CMK (cell line): ENCODE data around the gene FANCM.
"Not testable (repeated sequence)": the region's sequence is repeated elsewhere in the genome, so short reads cannot be mapped to it uniquely, and the experiment has no call there.

Experiments used
- DNase-seq: peaks from one replicate; pipeline ENCODE4 v3.0.0-alpha.2; 2010; ENCODE audit warnings: low read depth

Gene FANCM

DNA sequence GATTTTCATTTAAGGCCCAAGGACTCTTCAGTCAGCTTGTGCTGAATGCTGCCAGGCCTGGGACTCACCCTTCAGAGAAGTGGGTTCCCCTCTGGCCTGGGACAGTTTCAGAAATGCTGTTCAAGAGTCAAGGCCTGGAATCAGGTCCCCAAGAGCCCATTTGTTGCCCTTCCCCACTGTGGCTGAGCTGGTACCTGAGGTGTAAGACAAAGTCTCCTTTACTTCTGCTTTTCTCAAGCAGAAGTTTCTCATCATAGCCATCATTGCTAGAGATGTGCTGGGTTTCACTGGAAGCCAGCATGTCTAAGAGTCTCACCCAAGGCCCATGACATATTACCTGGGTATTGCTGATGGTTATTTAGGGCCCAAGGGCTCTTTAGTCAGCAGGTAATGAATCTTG, 8.9 kb downstream of the FANCM start:
- DNase-seq, result no peak

GRCh38 chr14:45145214-45145613, 9.5 kb downstream of the FANCM start:
- no peak for DNase-seq

- no peak for DNase-seq
These were observed 13.9 kb downstream of the FANCM start for GRCh38 chr14:45149602-45150001.

DNA sequence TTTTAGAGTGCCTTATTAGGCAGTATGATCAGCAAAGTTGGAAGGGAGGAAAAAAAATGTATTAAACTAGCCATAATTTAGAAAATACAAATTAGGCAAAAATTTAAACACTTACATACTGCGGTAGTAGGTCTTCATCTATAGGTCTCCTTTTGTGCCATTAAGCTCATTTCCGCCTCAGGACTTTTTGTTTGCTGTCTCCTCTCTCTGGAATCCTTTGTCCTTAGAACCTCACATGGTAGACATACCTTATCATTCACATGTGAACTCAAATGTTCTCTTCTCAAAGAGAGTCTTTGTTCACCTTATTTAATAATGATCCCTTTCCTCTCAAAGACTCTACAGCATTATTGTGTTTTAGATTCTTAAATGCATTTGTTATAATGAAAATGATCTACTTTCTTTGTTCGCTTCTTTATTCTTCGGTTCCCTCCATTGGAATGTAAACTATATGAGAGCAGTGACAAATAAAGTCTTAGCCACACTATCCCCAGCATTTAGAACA, 14.7 kb downstream of the FANCM start:
- DNase-seq, result no peak

- no peak for DNase-seq
These were observed 20.3 kb downstream of the FANCM start for GRCh38 chr14:45156067-45156466.

DNA sequence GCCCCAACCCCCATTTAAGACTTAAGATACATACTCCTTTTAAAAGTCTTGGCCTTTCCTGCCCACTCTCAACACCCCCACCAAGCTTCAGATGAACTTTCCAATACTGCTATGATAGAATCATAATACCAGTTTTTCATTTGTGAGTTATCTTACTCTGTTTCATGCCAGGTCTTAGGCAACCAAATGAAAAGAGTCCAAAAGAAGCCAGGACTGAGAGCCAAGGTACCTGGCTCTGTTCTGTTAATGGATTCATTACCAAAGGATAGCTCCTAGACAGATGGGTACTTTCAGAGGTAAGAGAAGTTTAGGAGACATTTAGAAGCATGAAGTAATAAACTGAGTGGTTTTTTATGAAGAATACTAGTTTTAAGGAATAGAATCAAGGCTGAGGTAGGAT, 34.2 kb downstream of the FANCM start:
- DNase-seq, result no peak

- DNase-seq, result no peak
These were observed 41.3 kb downstream of the FANCM start for GRCh38 chr14:45177076-45177475.

GRCh38 chr14:45181329-45181728, 45.6 kb downstream of the FANCM start:
- DNase-seq, result no peak

- no peak for DNase-seq
These were observed 46.1 kb downstream of the FANCM start for GRCh38 chr14:45181806-45182205.

DNA sequence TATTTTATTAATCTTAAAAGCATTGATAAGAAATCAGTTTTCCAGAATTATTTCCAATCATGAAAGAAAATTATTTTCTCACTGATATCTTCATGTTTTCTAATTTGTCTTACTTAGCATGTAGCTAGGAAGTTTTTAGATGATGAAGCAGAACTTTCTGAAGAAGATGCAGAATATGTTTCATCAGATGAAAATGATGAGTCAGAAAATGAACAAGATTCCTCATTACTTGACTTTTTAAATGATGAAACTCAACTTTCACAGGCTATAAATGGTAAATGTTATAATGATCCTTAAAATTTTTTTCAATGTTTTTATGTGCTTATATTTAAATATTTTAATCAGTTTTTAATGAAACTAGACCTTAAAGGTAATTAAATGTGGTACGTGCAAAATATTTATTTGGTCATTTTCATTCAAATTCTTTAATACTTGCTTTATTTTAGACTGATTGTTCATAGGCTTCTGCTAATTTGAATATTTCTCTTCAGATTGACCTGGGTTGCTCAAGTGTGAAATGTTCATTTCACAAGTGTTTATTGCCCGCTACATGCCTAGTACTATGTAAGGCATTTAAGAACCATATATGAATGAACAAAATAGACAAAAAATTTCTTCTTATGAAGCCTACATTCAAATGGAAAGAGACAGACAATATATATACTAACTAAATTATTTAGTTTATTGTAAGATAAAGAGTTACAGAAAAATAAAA, 49.5 kb downstream of the FANCM start:
- DNase-seq, result no peak

GRCh38 chr14:45194964-45195363, 59.2 kb downstream of the FANCM start:
- DNase-seq, result no peak

- DNase-seq, result no peak
These were observed 62.8 kb downstream of the FANCM start for GRCh38 chr14:45198551-45198950.

GRCh38 chr14:45199230-45199629, 63.5 kb downstream of the FANCM start:
- DNase-seq, result no peak

GRCh38 chr14:45201905-45202304, 66.2 kb downstream of the FANCM start:
- peak; percentile 3 for DNase-seq

DNA sequence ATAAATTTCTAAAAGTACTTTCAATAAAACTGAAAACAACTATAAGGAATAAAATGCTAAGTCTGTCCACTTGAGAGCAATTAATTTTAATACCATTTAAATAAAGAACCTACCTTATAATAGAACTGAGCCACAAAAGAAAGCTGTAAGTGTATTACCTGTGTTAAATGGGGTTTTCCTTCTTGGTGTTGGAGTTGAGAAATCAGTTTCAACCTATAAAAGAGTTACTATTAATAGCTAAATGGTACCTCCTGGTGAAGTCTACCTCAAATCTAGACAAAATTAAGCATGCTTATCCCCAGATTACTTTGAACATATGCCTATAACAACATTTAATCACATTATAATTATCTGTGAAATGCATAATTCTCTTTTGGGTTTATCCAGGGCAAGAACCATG, 68.5 kb downstream of the FANCM start:
- DNase-seq, result no peak

DNA sequence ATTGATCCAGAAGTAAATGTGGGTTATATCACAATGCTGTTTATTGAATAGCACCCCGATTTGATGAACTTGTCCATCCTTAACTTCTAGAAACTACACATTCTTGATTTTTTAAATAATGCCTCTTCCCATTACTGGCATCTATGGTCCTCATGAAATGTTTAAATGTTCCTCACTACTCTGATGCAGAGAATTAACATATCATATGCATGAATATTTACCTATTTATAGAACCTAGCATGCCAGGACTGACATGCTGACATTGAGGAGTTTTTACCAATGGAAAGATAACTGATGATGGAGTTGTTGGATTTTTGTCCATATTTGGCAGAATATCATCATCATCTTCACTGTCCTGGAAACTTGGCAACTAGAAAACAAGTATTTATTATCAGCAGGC, 74.4 kb downstream of the FANCM start:
- no peak for DNase-seq

- no peak for DNase-seq
These were observed 75.6 kb downstream of the FANCM start for GRCh38 chr14:45211295-45211694.

DNA sequence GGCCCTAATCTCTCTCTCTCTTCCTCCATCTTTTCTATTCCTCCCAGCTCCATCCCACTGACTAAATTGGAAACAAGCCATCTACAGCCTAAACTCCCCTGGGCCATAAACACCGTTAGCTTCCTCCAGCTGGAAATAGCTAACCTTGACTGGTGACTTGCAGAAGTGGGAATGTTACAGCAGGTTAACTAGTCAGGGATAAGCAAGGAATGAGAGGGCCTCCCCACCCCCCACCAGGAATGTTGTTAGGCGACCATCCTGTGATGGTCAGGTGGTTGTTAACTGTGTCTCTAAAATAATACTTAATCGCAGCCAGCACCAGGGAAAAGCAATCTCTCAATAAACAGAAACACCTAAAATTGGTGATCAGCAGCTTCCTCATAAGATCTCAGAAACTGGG, 76.5 kb downstream of the FANCM start:
- DNase-seq, result no peak

- not testable (repeated sequence) for DNase-seq
These were observed 78.0 kb downstream of the FANCM start for GRCh38 chr14:45213716-45214115.

GRCh38 chr14:45214341-45214740, 78.6 kb downstream of the FANCM start:
- DNase-seq, result not testable (repeated sequence)

DNA sequence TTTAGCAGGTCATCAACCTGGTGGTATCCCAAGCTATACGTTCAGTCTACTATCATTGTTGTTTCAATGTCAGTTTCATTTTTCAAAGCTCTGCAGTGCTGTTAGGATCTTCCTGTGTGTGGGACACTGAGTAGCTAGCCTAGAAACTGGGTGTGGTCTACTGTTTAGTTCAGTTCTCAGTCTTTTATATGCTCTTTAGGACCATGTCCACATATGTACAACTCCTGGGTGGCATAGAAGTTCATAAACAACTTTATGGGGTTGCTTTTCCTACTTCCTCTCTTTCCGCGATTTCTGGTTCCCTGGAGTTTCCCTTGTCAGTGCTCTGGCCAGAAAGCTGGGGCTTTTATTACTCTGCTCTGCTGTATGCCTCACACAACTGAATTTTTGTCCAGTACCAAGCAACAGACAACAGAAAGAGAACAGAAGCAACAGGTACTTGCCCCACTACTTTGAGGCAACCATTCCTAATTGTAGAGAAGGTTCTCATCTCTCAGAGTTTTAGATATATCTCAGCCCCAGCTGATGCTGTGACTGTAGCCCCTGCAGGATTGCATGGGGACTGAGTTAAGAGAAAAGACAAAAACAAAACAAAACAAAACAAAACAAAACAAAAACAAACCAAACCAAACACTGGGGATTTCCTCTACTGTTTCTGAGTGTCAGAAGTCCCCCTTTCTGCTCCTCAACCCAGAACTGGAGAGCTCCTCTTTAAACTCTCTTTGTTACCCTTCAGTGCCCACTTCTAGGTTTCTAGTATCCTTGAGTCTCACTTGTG, 86.9 kb downstream of the FANCM start:
- DNase-seq, result no peak

DNA sequence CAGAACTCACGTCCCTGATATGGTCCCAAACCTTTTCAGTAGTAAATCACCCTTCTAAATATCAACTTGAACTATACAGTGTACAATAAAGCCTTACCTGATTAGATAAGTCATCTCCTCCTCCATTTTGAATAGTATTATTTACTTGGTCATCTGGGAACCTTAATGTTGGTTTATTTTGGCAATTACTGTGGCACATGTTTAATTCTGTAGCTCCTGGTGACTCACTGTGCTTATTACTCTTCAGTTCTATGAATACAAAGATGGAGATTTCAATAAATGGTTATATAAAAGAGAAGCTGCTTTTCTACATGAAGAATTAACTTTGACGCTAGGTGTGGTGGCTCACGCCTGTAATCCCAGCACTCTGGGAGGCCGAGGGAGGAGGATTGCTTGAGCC, 91.8 kb downstream of the FANCM start:
- DNase-seq, result no peak

GRCh38 chr14:45238988-45239387, 103.3 kb downstream of the FANCM start:
- DNase-seq, result no peak

DNA sequence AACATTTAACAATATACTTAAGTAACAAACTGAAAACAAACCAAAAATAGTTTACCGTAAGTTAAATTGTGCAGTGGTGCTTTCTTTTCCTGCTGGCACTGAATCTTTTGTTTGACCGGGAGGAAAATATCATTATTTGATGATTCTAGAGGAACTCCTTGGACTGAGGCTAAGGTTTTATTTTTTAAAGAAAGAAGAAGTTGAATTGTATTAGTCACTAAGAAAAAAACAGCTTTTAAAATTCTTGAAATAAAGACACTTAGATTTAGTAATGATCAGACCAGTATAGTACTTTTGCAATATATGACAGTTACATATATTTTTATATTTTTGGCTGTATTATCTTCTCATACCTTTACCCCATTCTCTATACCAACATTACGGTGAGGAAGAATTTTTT, 107.0 kb downstream of the FANCM start:
- no peak for DNase-seq
